Islet of Langerhans (tissue), 1 donor: ENCODE data around the gene ASXL2.
"Not testable (repeated sequence)": the region's sequence is repeated elsewhere in the genome, so short reads cannot be mapped to it uniquely, and the experiment has no call there.

Source experiments
- FAIRE-seq: peaks from one replicate; lab custom pipeline; 2011; peaks lifted over from hg19 to GRCh38; lab: Jason Lieb, UNC

Gene ASXL2

GRCh38 chr2:25891672-25892071 lies 13.4 kb upstream of the ASXL2 start:
- no peak for FAIRE-seq

GRCh38 chr2:25887624-25888242 lies 9.4 kb upstream of the ASXL2 start:
- FAIRE-seq, result no peak

DNA sequence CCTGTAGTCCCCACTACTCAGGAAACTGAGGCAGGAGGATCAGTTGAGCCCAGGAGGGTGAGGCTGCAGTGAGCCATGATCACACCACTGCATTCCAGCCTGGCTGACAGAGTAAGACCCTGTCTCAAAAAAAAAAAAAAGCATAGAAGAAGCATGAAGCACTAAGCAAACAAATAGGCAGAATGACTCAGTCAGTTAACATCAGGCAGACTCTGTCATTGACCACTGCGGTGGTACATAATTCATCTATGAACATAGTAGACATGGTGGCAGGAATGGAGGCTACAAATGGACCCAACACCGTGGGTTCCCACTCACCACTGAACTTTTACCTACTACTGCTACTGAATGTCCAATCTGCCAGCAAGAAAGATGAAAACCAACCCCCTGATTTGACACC lies 7.6 kb upstream of the ASXL2 start:
- no peak for FAIRE-seq

DNA sequence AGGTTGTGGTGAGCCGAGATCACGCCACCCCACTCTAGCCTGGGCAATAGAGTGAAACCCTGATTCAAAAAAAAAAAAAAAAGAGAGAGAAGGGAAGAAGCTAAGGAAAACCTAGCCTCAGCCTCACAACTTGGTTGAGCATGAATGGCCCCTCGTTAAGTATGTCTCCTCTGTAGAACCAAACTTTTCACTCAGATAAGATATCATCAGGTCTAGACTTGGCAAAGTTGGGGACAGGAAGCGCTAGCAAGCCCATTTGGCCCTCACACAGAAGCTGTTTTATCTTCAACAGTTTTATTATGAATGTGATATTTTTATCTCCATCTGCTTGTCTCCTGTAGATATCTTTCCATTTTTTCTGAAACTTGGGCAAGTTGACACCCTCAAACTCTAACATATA lies 3.5 kb upstream of the ASXL2 start:
- FAIRE-seq, result no peak

DNA sequence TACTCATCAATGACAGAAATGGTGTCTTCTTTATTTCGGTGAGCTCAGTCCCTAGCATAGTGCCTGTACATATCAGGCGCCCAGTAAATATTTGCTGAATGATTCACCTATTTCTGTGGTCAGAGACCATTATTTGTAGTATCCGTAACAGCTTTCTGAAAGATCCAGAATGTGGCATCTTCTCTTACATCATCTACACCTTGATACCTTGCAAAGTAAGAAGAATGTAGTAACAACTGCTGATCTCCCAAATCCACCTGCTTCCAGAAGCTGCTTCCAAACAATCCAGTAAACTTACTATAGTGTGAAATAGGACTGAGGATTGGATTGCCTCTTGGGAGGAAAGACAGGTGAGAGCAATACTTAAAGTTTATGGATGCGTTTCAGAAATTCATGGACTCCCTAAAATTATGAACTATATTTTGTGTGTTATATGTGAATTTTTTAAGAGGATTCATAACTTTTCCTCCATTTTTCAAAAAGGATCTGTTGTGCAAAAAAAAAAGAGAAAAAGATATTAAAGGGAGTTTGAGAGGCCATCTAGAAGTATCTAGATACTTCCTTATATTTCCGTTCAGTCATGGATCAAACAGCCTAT lies 945 bp upstream of the ASXL2 start:
- no peak for FAIRE-seq

GRCh38 chr2:25877431-25878360 lies 591 bp downstream of the ASXL2 start:
- FAIRE-seq, result peak; percentile 60

DNA sequence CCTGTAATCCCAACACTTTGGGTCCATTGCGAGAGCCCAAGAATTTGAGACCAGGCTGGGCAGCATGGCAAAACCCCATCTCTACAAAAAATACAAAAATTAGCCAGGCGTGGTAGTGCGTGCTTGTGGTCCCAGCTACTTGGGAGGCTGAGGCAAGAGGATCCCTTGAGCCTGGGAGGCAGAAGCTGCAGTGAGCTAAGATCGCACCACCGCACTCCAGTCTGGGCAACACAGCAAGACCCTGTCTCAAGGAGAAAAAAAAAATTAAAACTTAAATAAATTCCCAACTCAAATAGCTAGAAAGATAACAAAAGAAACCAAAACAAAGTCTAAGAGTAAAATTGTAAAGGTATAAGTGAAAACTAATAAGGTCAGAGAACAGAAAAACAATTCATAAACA lies 6.2 kb downstream of the ASXL2 start:
- no peak for FAIRE-seq

- no peak for FAIRE-seq
Measured at GRCh38 chr2:25867396-25868003, 10.8 kb downstream of the ASXL2 start.

DNA sequence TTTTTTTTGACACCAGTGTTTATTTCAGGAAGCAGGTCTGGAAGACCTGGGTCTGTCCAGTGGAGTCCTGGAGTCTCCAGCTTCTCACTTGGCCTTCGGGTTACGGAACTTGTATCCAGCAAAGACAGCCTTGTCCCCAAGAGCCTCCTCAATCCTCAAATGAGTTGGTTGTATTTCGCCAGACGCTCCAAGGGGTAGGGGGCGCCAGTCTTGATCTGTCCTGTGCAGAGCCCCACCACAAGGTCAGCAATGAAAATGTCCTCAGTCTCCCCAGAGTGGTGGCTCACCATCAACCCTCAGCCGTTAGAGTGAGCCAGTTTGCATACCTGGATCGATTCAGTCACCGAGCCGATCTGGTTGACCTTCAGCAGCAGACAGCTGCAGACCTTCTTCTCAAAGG lies 21.9 kb downstream of the ASXL2 start:
- FAIRE-seq, result no peak

- FAIRE-seq, result no peak
Measured at GRCh38 chr2:25855065-25855464, 23.2 kb downstream of the ASXL2 start.

DNA sequence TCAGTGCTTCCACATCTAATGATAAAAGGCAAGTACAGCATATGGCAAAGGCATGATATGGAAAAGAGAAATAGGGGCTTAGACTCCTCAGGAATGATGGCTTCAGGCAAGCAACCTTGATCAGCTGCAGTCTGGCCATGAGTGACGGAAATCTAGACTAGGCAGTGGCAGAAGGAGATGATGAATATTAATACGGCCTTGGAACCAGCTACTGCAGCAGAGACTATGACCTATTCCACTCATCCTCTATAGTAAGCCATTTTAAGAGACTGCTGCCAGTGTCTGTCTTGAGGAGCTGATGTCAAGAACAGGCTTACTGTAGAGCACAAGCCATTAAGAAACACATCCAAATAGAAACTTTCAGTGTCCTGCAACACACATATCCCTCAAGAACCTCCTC lies 23.7 kb downstream of the ASXL2 start:
- FAIRE-seq, result no peak

- FAIRE-seq, result no peak
Measured at GRCh38 chr2:25853038-25853638, 25.1 kb downstream of the ASXL2 start.

DNA sequence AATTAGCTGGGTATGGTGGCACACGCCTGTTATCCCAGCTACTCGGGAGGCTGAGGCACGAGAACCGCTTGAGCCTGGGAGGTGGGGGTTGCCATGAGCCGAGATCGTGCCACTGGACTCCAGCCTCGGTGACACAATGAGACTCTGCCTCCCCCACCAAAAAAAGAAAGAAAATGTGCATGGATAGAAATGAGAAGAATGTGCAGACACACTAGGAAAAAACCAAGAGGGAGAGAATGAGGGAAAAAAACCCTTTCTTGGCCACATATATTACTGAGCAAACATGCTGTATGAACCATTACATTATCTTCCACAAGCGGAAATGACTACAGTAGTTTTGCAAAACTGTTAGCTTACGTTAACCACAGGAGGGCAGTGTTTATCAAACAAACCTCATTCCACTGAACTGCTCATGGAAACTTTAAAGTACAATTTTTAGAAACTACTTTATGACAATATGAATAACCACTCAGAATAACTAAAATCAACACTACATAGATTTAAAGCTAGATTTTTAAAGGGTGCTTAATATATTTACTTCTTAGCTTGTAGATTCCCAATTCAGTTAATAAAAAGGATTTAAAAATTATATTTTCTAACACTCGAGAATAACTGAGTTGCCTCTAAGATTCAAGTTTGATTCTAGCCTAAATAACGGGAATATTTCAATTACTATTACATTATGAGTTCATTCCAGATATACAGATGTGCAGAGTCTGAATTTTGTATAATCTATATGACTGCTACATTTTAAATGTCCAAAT lies 26.4 kb downstream of the ASXL2 start:
- FAIRE-seq, result peak; percentile 97

DNA sequence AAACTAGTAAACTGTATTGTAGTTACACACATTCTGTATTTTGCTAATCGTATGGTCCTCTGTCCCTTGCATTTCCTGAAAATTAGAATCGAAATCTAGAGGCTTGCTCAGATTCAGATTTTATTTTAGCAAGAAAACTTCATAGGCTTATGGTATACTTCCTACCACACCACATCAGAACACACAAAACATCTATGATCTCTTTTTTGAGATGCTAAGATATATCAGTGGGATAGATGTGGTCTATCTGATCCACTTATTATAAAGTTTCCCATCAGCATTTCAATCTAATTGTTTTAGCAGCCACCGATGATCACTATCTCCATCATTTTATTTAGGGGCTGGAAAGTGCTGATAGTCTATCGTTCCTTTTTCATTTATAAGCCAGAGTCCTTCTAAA lies 27.9 kb downstream of the ASXL2 start:
- peak; percentile 17 for FAIRE-seq

DNA sequence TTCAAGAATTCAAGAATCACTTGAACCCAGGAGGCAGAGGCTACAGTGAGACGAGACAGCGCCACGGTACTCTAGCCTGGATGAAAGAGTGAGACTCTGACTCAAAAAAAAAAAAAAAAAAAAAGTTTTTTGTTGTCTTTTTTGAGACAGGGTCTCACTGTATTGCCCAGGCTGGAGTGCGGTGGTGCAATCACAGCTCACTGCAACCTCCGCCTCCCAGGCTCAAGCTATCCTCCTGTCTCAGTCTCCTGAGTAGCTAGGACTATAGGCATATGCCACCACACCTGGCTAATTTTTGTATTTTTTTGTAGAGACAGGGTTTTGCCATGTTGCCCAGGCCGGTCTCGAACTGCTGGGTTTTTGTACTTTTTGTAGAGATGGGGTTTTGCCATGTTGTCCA lies 28.9 kb downstream of the ASXL2 start:
- FAIRE-seq, result not testable (repeated sequence)

DNA sequence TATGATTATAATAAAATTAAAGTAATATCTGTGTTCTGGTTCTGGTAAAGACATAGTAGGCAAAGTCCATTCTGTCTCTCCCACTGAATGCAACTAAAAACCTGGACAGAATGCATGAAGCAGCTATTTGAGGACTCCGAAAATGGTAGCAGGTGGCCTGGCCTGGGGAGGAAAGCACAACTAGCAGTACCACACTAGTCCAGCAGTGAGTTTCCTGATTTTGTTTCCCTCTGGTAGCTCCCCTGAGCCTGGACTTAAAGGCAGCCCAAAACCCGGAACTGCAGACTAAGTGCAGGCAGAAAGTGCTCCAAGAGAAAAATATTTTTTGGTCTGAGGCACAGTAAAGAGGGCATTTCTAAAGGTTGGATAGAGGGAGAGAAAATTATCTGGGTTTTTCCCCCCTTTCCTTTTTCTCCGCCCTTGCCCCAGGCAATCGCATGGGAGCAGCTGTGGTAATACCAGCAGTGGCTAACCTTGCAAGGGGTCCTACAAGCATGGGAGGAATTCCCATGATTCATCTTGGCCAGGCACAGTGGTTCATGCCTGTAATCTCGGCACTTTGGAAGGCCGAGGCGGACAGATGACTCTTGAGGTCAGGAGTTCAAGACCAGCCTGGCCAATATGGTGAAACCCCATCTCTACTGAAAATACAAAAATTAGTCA lies 32.3 kb downstream of the ASXL2 start:
- no peak for FAIRE-seq

DNA sequence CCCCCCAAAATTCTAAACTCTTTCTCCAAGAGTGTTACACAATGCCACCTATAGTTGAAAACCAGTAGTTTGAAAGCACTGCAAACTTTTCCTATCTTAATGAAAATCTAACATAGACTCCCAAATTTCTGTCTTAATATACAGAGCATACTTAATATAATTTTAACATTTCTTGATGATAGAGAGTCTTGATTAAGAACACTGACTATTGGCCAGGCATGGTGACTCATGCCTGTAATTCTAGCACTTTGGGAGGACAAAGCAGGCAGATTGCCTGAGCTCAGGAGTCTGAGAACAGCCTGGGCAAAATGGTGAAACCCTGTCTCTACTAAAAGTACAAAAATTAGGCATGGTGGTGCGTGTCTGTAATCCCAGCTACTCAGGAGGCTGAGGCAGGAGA lies 34.2 kb downstream of the ASXL2 start:
- FAIRE-seq, result no peak

GRCh38 chr2:25842155-25842554 lies 36.1 kb downstream of the ASXL2 start:
- FAIRE-seq, result no peak

GRCh38 chr2:25838152-25838756 lies 40.0 kb downstream of the ASXL2 start:
- FAIRE-seq, result no peak

DNA sequence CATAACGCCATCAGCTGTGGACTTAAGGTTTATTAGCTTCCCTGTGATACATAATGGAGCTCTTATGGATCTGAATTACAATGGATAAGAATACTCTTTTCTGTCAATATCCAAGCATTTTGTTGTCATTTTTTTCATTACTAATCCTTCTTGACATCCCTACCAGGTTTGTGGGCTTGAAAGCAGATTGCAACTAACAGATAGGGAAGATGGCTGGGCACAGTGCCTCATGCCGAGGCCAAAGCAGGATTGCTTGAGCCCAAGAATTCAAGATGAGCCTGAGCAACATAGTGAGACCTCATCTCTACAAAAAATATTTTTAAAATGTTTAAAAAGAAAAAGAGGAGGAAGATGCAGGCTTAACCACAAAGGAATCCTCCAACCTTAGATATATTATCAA lies 42.4 kb downstream of the ASXL2 start:
- no peak for FAIRE-seq

DNA sequence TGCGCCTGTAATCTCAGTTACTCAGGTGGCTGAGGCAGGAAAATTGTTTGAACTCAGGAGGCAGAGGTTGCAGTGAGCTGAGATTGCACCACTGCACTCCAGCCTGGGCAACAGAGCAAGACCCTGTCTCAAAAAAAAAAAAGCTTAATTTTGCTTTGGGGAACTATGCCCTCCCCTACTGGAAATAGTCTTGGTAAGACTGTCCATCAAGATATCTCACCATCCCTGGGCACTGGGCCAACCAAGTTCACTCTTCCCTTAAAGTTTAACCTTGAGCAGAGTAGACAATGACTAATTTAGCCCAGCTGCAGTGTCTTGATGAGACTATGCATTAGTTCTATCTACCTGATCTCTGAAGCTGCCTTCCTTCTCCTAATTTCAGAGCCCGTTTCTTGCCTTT lies 44.7 kb downstream of the ASXL2 start:
- no peak for FAIRE-seq
